ENCODE measurements around the gene TANC1.

GRCh38 chr2:159213296-159213695 lies 244.9 kb downstream of the TANC1 start:
- TF ChIP-seq, protein P1, sequence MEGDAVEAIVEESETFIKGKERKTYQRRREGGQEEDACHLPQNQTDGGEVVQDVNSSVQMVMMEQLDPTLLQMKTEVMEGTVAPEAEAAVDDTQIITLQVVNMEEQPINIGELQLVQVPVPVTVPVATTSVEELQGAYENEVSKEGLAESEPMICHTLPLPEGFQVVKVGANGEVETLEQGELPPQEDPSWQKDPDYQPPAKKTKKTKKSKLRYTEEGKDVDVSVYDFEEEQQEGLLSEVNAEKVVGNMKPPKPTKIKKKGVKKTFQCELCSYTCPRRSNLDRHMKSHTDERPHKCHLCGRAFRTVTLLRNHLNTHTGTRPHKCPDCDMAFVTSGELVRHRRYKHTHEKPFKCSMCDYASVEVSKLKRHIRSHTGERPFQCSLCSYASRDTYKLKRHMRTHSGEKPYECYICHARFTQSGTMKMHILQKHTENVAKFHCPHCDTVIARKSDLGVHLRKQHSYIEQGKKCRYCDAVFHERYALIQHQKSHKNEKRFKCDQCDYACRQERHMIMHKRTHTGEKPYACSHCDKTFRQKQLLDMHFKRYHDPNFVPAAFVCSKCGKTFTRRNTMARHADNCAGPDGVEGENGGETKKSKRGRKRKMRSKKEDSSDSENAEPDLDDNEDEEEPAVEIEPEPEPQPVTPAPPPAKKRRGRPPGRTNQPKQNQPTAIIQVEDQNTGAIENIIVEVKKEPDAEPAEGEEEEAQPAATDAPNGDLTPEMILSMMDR (IDR thresholded peaks at IDR 0.05), result no peak
- TF ChIP-seq POLR2A (IDR thresholded peaks at IDR 0.05), result no peak

Data from right lobe of liver (tissue), 4 donors.